Spleen (tissue), 7 donors: ENCODE data around the gene GPR173.

Experiments
- CTCF ChIP-seq, 11 experiments: fragments of 200-600 bp in 7 of 11; fragments of 450-650 bp in 4 of 11; sonication (generic) in 4 of 11; IDR thresholded peaks in 8 of 11; conservative IDR thresholded peaks in 3 of 11; 1 replicate in 7 of 11; 2 replicates in 4 of 11; pipeline versions ENCODE4 v1.4.0 to v1.8.0; 2016 to 2021; ENCODE audit warnings: antibody characterized with exemption in 11 of 11, inconsistent platforms in 4 of 11, mild to moderate bottlenecking in 1 of 11
- POLR2A ChIP-seq, 3 donors: fragments of 450-650 bp; IDR thresholded peaks; one replicate each; pipeline ENCODE4 v1.5.1; 2017; ENCODE audit warnings: antibody characterized with exemption in 3 of 3, mild to moderate bottlenecking in 1 of 3
- POLR2AphosphoS5 ChIP-seq, 3 donors: sonication (generic); formaldehyde crosslinking; IDR thresholded peaks; one replicate each; pipeline ENCODE4 v1.5.1; 2017; ENCODE audit warnings: antibody characterized with exemption in 3 of 3
- donor health status: DM: no; HTN: no; CAD: no; lungs with moderate emphysema.
- donor health status: DM: no; HTN: no; CAD: no.
- donor health status: DM: no; HTN: no; CAD: no.

DNA sequence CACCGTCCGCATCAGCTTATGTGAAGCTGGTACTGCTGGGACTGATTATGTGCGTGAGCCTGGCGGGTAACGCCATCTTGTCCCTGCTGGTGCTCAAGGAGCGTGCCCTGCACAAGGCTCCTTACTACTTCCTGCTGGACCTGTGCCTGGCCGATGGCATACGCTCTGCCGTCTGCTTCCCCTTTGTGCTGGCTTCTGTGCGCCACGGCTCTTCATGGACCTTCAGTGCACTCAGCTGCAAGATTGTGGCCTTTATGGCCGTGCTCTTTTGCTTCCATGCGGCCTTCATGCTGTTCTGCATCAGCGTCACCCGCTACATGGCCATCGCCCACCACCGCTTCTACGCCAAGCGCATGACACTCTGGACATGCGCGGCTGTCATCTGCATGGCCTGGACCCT, 28.1 kb downstream of the GPR173 start:
- TF ChIP-seq POLR2A (IDR thresholded peaks at IDR 0.05), result no peak
- TF ChIP-seq CTCF (IDR thresholded peaks at IDR 0.05 in 8 of 11, conservative IDR thresholded peaks at IDR 0.05 in 3 of 11), result no peak
- no peak for TF ChIP-seq POLR2AphosphoS5 (IDR thresholded peaks at IDR 0.05)
